ENCODE results near the gene HSPA1L.

HSPA1L gene

GRCh38 chr6:31837369-31838113, 22.5 kb upstream of the HSPA1L start:
- peaks cover 8% of the 10 kb centered on the region for H3K27me3 Mint-ChIP-seq (ENCODE audit: low read depth, poor library complexity)
- H3K9me3 Mint-ChIP-seq = no peaks in the 10 kb centered on the region
- peaks cover 55% of the 10 kb centered on the region for H3K36me3 Mint-ChIP-seq (ENCODE audit: low read depth)
- H3K4me1 Mint-ChIP-seq = peaks cover 42% of the 10 kb centered on the region
- peak overlapping the region; percentile 99 for H3K4me3 Mint-ChIP-seq
- H3K27ac Mint-ChIP-seq = peak overlapping the region; percentile 100
- DNase-seq = no peak
- TF ChIP-seq, protein P1, sequence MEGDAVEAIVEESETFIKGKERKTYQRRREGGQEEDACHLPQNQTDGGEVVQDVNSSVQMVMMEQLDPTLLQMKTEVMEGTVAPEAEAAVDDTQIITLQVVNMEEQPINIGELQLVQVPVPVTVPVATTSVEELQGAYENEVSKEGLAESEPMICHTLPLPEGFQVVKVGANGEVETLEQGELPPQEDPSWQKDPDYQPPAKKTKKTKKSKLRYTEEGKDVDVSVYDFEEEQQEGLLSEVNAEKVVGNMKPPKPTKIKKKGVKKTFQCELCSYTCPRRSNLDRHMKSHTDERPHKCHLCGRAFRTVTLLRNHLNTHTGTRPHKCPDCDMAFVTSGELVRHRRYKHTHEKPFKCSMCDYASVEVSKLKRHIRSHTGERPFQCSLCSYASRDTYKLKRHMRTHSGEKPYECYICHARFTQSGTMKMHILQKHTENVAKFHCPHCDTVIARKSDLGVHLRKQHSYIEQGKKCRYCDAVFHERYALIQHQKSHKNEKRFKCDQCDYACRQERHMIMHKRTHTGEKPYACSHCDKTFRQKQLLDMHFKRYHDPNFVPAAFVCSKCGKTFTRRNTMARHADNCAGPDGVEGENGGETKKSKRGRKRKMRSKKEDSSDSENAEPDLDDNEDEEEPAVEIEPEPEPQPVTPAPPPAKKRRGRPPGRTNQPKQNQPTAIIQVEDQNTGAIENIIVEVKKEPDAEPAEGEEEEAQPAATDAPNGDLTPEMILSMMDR (IDR thresholded peaks at IDR 0.05) = no peak

GRCh38 chr6:31836474-31837368, 21.6 kb upstream of the HSPA1L start:
- Mint-ChIP-seq H3K4me3 (peak overlapping the region; percentile 99), H3K4me1 (peaks cover 42% of the 10 kb centered on the region), H3K9me3 (no peaks in the 10 kb centered on the region), H3K27ac (peak overlapping the region; percentile 100), H3K27me3 (ENCODE audit: low read depth, poor library complexity) (peaks cover 8% of the 10 kb centered on the region), H3K36me3 (ENCODE audit: low read depth) (peaks cover 55% of the 10 kb centered on the region)
- TF ChIP-seq, protein P1 (IDR thresholded peaks at IDR 0.05) = no peak
- DNase-seq = no peak

GRCh38 chr6:31836047-31836473, 21.0 kb upstream of the HSPA1L start:
- no peaks in the 10 kb centered on the region for H3K9me3 Mint-ChIP-seq
- H3K27ac Mint-ChIP-seq = peak overlapping the region; percentile 100
- DNase-seq = no peak
- H3K36me3 Mint-ChIP-seq (ENCODE audit: low read depth) = peaks cover 49% of the 10 kb centered on the region
- peak overlapping the region; percentile 99 for H3K4me3 Mint-ChIP-seq
- TF ChIP-seq, protein P1 (IDR thresholded peaks at IDR 0.05) = no peak
- H3K27me3 Mint-ChIP-seq (ENCODE audit: low read depth, poor library complexity) = peaks cover 8% of the 10 kb centered on the region
- H3K4me1 Mint-ChIP-seq = peaks cover 43% of the 10 kb centered on the region

DNA sequence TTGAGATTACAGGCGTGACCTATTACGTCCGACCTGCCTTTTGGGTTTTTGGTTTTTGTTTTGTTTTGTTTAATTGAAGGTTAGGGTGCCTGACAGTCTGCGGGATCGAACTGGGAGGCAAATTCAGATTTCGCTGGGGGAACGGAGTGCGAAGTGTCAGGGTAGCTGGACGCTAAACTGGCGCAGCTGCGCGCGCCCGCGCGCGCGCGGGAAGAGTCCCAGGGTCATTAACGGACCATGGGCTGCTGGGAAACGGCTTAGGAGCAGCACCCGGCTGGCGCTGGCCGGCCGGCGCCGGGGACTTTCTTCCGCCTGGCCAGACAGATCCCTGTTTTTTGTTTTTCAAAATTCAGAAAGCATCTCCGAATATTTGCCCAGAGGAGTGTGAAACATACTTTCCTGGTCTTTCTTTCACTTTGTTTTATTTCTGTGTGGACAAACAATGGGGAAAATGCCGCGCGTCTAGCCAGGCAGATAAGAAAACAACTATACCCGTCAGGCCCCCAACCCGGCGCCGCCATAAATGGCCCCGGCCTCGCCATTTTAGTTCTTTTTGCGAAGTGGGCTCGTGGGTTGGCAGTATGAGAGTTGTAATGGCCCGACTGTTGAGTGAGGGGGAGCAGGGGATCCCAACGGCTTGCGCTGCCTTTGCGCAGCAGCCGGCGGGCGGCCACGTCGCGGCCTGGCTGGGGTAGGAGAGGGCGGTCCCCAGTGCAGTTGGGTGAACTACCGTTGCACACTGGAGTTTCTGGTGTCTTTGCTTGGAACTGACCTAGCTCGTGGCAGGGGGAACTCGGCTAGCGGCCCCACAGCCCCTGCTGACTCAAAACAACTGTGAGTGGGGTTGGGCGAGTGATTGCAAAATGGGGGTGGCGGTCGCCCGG, 19.5 kb upstream of the HSPA1L start:
- Mint-ChIP-seq H3K36me3 (ENCODE audit: low read depth) (peaks cover 41% of the 10 kb centered on the region), H3K27ac (peak overlapping the region; percentile 100), H3K27me3 (ENCODE audit: low read depth, poor library complexity) (peaks cover 8% of the 10 kb centered on the region), H3K4me3 (peak overlapping the region; percentile 99), H3K9me3 (peaks cover 5% of the 10 kb centered on the region), H3K4me1 (peaks cover 58% of the 10 kb centered on the region)
- TF ChIP-seq, protein P1 (IDR thresholded peaks at IDR 0.05) = no peak
- DNase-seq = peak; percentile 82

- peaks cover 5% of the 10 kb centered on the region for H3K9me3 Mint-ChIP-seq
- H3K36me3 Mint-ChIP-seq (ENCODE audit: low read depth) = peaks cover 19% of the 10 kb centered on the region
- TF ChIP-seq, protein P1 (IDR thresholded peaks at IDR 0.05) = no peak
- peaks cover 8% of the 10 kb centered on the region for H3K27me3 Mint-ChIP-seq (ENCODE audit: low read depth, poor library complexity)
- DNase-seq = no peak
- H3K4me1 Mint-ChIP-seq = peaks cover 46% of the 10 kb centered on the region
- peak overlapping the region; percentile 91 for H3K4me3 Mint-ChIP-seq
- no peak overlapping the region for H3K27ac Mint-ChIP-seq
Measured at GRCh38 chr6:31831350-31832215, 16.5 kb upstream of the HSPA1L start.

Data from nephron progenitor cell (in vitro differentiated cells).